Nephron (organoid): Measurements from ENCODE around the gene TUBGCP5.

Source experiments
- H3K27ac Mint-ChIP-seq, 3 experiments: 2 replicates each; pipeline ENCODE4 v1.8.0; 2020; ENCODE audit warnings: mixed read lengths in 3 of 3, mild to moderate bottlenecking in 2 of 3, moderate library complexity in 1 of 3
- H3K27me3 Mint-ChIP-seq: 2 replicates; pipeline ENCODE4 v1.8.0; 2021; ENCODE audit warnings: low read depth, mild to moderate bottlenecking, moderate library complexity, mixed read lengths
- H3K36me3 Mint-ChIP-seq: 2 replicates; pipeline ENCODE4 v1.8.0; 2020; ENCODE audit warnings: low read depth, mixed read lengths
- H3K4me1 Mint-ChIP-seq: 2 replicates; pipeline ENCODE4 v1.8.0; 2020; ENCODE audit warnings: mixed read lengths
- H3K4me3 Mint-ChIP-seq, 3 experiments: 2 replicates each; pipeline ENCODE4 v1.8.0; 2020; ENCODE audit warnings: mild to moderate bottlenecking in 3 of 3, mixed read lengths in 3 of 3, moderate library complexity in 2 of 3
- H3K9me3 Mint-ChIP-seq: 2 replicates; pipeline ENCODE4 v1.8.0; 2020; ENCODE audit warnings: mixed read lengths
- CTCF ChIP-seq, 3 experiments: fragments of 200-600 bp; sonication (generic); IDR thresholded peaks; one replicate each; pipeline ENCODE4 v1.5.0; 2021; ENCODE audit warnings: antibody characterized with exemption in 3 of 3; ENCODE audit not compliant: unreplicated experiment in 3 of 3

TUBGCP5 gene

GRCh38 chr15:22966321-22967083, 72.9 kb downstream of the TUBGCP5 start:
- Mint-ChIP-seq H3K4me3 (no peak overlapping the region), H3K4me1 (peaks cover 24% of the 10 kb centered on the region), H3K9me3 (peaks cover 7% of the 10 kb centered on the region)

GRCh38 chr15:22963641-22964040, 75.7 kb downstream of the TUBGCP5 start:
- Mint-ChIP-seq H3K27ac (peak overlapping the region; percentile 77 to 83 (median 82)), H3K4me1 (peaks cover 25% of the 10 kb centered on the region), H3K9me3 (no peaks in the 10 kb centered on the region), H3K27me3 (no peaks in the 10 kb centered on the region), H3K36me3 (peaks cover 8% of the 10 kb centered on the region), H3K4me3 (no peak overlapping the region)
- no peak for TF ChIP-seq CTCF (IDR thresholded peaks at IDR 0.05; ENCODE audit: unreplicated experiment in 3 of 3)

More at GRCh38 chr15:22966321-22967083, 72.9 kb downstream of the TUBGCP5 start:
- no peaks in the 10 kb centered on the region for H3K27me3 Mint-ChIP-seq
- H3K27ac Mint-ChIP-seq = no peak overlapping the region
- no peak for TF ChIP-seq CTCF (IDR thresholded peaks at IDR 0.05; ENCODE audit: unreplicated experiment in 3 of 3)
- H3K36me3 Mint-ChIP-seq = peaks cover 26% of the 10 kb centered on the region

- Mint-ChIP-seq H3K27me3 (no peaks in the 10 kb centered on the region), H3K27ac (peak overlapping the region; percentile 28 to 83 (median 47)), H3K4me1 (peaks cover 24% of the 10 kb centered on the region), H3K9me3 (no peaks in the 10 kb centered on the region), H3K36me3 (peaks cover 8% of the 10 kb centered on the region), H3K4me3 (no peak overlapping the region)
- TF ChIP-seq CTCF (IDR thresholded peaks at IDR 0.05; ENCODE audit: unreplicated experiment in 3 of 3) = no peak
These were observed 76.8 kb downstream of the TUBGCP5 start for GRCh38 chr15:22962611-22963010.

GRCh38 chr15:22961762-22962161, 77.6 kb downstream of the TUBGCP5 start:
- Mint-ChIP-seq H3K4me1 (peaks cover 26% of the 10 kb centered on the region), H3K4me3 (no peak overlapping the region), H3K9me3 (no peaks in the 10 kb centered on the region), H3K36me3 (peaks cover 8% of the 10 kb centered on the region), H3K27ac (peak overlapping the region; percentile 77 to 88 (median 82)), H3K27me3 (no peaks in the 10 kb centered on the region)
- TF ChIP-seq CTCF (IDR thresholded peaks at IDR 0.05; ENCODE audit: unreplicated experiment in 3 of 3) = no peak

GRCh38 chr15:22960556-22960955, 78.8 kb downstream of the TUBGCP5 start:
- Mint-ChIP-seq H3K4me3 (no peak overlapping the region), H3K27ac (peak overlapping the region in 1 of 3 experiments; percentile 29), H3K36me3 (peaks cover 8% of the 10 kb centered on the region), H3K4me1 (peaks cover 35% of the 10 kb centered on the region), H3K27me3 (no peaks in the 10 kb centered on the region), H3K9me3 (no peaks in the 10 kb centered on the region)
- no peak for TF ChIP-seq CTCF (IDR thresholded peaks at IDR 0.05; ENCODE audit: unreplicated experiment in 3 of 3)

GRCh38 chr15:22960126-22960525, 79.2 kb downstream of the TUBGCP5 start:
- H3K27me3 Mint-ChIP-seq = no peaks in the 10 kb centered on the region
- peaks cover 35% of the 10 kb centered on the region for H3K4me1 Mint-ChIP-seq
- H3K36me3 Mint-ChIP-seq = peaks cover 8% of the 10 kb centered on the region
- no peaks in the 10 kb centered on the region for H3K9me3 Mint-ChIP-seq
- no peak for TF ChIP-seq CTCF (IDR thresholded peaks at IDR 0.05; ENCODE audit: unreplicated experiment in 3 of 3)
- H3K27ac Mint-ChIP-seq = no peak overlapping the region
- no peak overlapping the region for H3K4me3 Mint-ChIP-seq
